ENCODE measurements around the gene CCS.
"Not testable (repeated sequence)": the region's sequence is repeated elsewhere in the genome, so short reads cannot be mapped to it uniquely, and the experiment has no call there.

CCS gene

GRCh38 chr11:66593303-66593635 is 284 bp downstream of the CCS start:
- no peak for DNase-seq

GRCh38 chr11:66593650-66594049 is 665 bp downstream of the CCS start:
- no peak for DNase-seq

GRCh38 chr11:66595245-66595904 is 2.4 kb downstream of the CCS start:
- no peak for DNase-seq

GRCh38 chr11:66598993-66599392 is 6.0 kb downstream of the CCS start:
- no peak for DNase-seq

GRCh38 chr11:66600219-66600618 is 7.2 kb downstream of the CCS start:
- DNase-seq, result no peak

- no peak for DNase-seq
These were observed 7.7 kb downstream of the CCS start for GRCh38 chr11:66600631-66601233.

GRCh38 chr11:66603072-66603471 is 10.1 kb downstream of the CCS start:
- no peak for DNase-seq

- DNase-seq, result no peak
These were observed 11.2 kb downstream of the CCS start for GRCh38 chr11:66604155-66604554.

- not testable (repeated sequence) for DNase-seq
These were observed 13.6 kb downstream of the CCS start for GRCh38 chr11:66606608-66607007.

GRCh38 chr11:66607126-66607834 is 14.3 kb downstream of the CCS start:
- DNase-seq, result no peak

- DNase-seq, result no peak
These were observed 17.0 kb downstream of the CCS start for GRCh38 chr11:66609721-66610617.

- DNase-seq, result no peak
These were observed 19.5 kb downstream of the CCS start for GRCh38 chr11:66612458-66612857.

- DNase-seq, result no peak
These were observed 21.1 kb downstream of the CCS start for GRCh38 chr11:66614073-66614472.

- DNase-seq, result peak; percentile 94
These were observed 23.6 kb downstream of the CCS start, which contains the start of gene RBM14 for GRCh38 chr11:66616379-66617154. RBM14 (plus strand) TSS chr11:66616630; CDS start chr11:66616721, 91 bp downstream.

GRCh38 chr11:66617155-66617834 is 24.3 kb downstream of the CCS start:
- DNase-seq, result no peak

GRCh38 chr11:66619080-66619554 is 26.1 kb downstream of the CCS start:
- no peak for DNase-seq

GRCh38 chr11:66624450-66624849 is 31.5 kb downstream of the CCS start:
- DNase-seq, result no peak

- no peak for DNase-seq
These were observed 32.2 kb downstream of the CCS start for GRCh38 chr11:66625041-66625751.

- DNase-seq, result no peak
These were observed 32.8 kb downstream of the CCS start for GRCh38 chr11:66625752-66626149.

GRCh38 chr11:66626382-66626781 is 33.4 kb downstream of the CCS start:
- no peak for DNase-seq

GRCh38 chr11:66626926-66627325 is 33.9 kb downstream of the CCS start:
- no peak for DNase-seq

All from activated gamma-delta T cell (primary cell).